ENCODE results near the gene DNAJC25.
"Not testable (repeated sequence)": the region's sequence is repeated elsewhere in the genome, so short reads cannot be mapped to it uniquely, and the experiment has no call there.

Gene DNAJC25
- 5.6 to 10.4 (median 7.3) reads per million in 4 donors for total RNA-seq

GRCh38 chr9:111631214-111631971 lies at the start of gene DNAJC25:
TSS of gene DNAJC25 (plus strand) at chr9:111631334. CDS start at chr9:111631408, 74 bp downstream.
- DNase-seq = peak; percentile 94 to 99 (median 95)

GRCh38 chr9:111582888-111583287 lies 48.2 kb upstream of the DNAJC25 start:
- no peak for DNase-seq

- DNase-seq = no peak
Measured at GRCh38 chr9:111586378-111586777, 44.8 kb upstream of the DNAJC25 start.

- DNase-seq = no peak
Measured at GRCh38 chr9:111588846-111589245, 42.3 kb upstream of the DNAJC25 start.

GRCh38 chr9:111597852-111598732 lies 33.0 kb upstream of the DNAJC25 start:
- peak; percentile 24 to 46 (median 40) for DNase-seq

GRCh38 chr9:111598733-111599091 lies 32.4 kb upstream of the DNAJC25 start:
- DNase-seq = no peak

GRCh38 chr9:111599092-111599954 lies 31.8 kb upstream of the DNAJC25 start, which contains the start of gene PTGR1:
TSS of gene PTGR1 (minus strand) at chr9:111599647. CDS start at chr9:111597422, 2,225 bp downstream.
- peak in 1 of 5 donors; percentile 9 for DNase-seq

- no peak for DNase-seq
Measured at GRCh38 chr9:111599955-111600343, 31.2 kb upstream of the DNAJC25 start.

- no peak for DNase-seq
Measured at GRCh38 chr9:111601237-111602018, 29.7 kb upstream of the DNAJC25 start.

- no peak for DNase-seq
Measured at GRCh38 chr9:111603041-111603440, 28.1 kb upstream of the DNAJC25 start.

- DNase-seq = no peak
Measured at GRCh38 chr9:111604054-111604615, 27.0 kb upstream of the DNAJC25 start.

GRCh38 chr9:111605041-111605559 lies 26.0 kb upstream of the DNAJC25 start:
- DNase-seq = no peak

GRCh38 chr9:111610149-111610548 lies 21.0 kb upstream of the DNAJC25 start:
- no peak for DNase-seq

GRCh38 chr9:111610845-111611244 lies 20.3 kb upstream of the DNAJC25 start:
- no peak for DNase-seq

- no peak for DNase-seq
Measured at GRCh38 chr9:111613436-111614040, 17.6 kb upstream of the DNAJC25 start.

- DNase-seq = no peak
Measured at GRCh38 chr9:111615928-111616327, 15.2 kb upstream of the DNAJC25 start.

- not testable (repeated sequence) for DNase-seq
Measured at GRCh38 chr9:111617349-111617748, 13.8 kb upstream of the DNAJC25 start.

- DNase-seq = no peak
Measured at GRCh38 chr9:111621895-111622480, 9.1 kb upstream of the DNAJC25 start.

GRCh38 chr9:111622626-111623025 lies 8.5 kb upstream of the DNAJC25 start:
- DNase-seq = no peak

- DNase-seq = no peak
Measured at GRCh38 chr9:111627260-111627963, 3.7 kb upstream of the DNAJC25 start.
